HCT116 (cell line): ENCODE data around the gene CMIP. TPM values are rescaled to one million over a fixed set of nuclear protein-coding genes. Genes with fewer than 3 reads are reported as not detected.

Source experiments
- ATAC-seq: fragments of 200-7000 bp; cut with Tn5 transposase; 2 replicates; pipeline ENCODE4 v1.9.1; 2020; ENCODE audit warnings: mild to moderate bottlenecking, moderate library complexity
- BruUV-seq: library from RNA; stranded (reverse); fragments of 400-500 nt; replicated peaks from 2 replicates; lab custom pipeline; 2021; lab: Mats Ljungman, UMichigan
- CTCF ChIA-PET: fragments of 300-600 bp; sonication (Branson Sonifier 250); formaldehyde crosslinking; loops from one replicate; lab custom pipeline; 2021; ENCODE audit warnings: antibody characterized with exemption; lab: Charles Lee
- POLR2A ChIA-PET: fragments of 300-600, 350-600 bp; sonication (Branson Sonifier 250); formaldehyde crosslinking; loops from one replicate; lab custom pipeline; 2021; ENCODE audit warnings: antibody characterized with exemption; lab: Charles Lee
- RAD21 ChIA-PET, 2 experiments: fragments of 300-600 bp; sonication (Branson Sonifier 250); formaldehyde crosslinking; loops; one replicate each; lab custom pipeline; 2023; ENCODE audit warnings: low total read pairs in 2 of 2; ENCODE audit not compliant: uncharacterized antibody in 2 of 2, unreplicated experiment in 2 of 2, low non-redundant PET in 1 of 2; lab: Charles Lee
- DNase-seq: peaks from one replicate; pipeline ENCODE4 v3.0.0-alpha.2; 2010; ENCODE audit warnings: low read depth, low spot score
- H2AFZ ChIP-seq: fragments of 200-600 bp; shearing (Covaris generic), sonication (generic); 2 replicates; pipeline ENCODE4 v1.6.1; 2017; ENCODE audit warnings: low read depth, mixed run types, mixed read lengths, antibody characterized with exemption, low read length; ENCODE audit not compliant: poor library complexity, severe bottlenecking
- H3K27ac ChIP-seq: 2 replicates; pipeline ENCODE4 v1.5.1; 2012; ENCODE audit warnings: low read depth, low read length
- H3K27me3 ChIP-seq: fragments of 200-600 bp; sonication (generic); 2 replicates; pipeline ENCODE4 v1.6.1; 2016; ENCODE audit warnings: mixed run types, low read length, mixed read lengths; ENCODE audit not compliant: insufficient read depth
- H3K36me3 ChIP-seq, 2 experiments: fragments of 200-500 bp in 1 of 2; fragments of 200-600 bp in 1 of 2; sonication (Bioruptor generic) in 1 of 2; sonication (generic) in 1 of 2; 2 replicates each; pipeline versions ENCODE4 v1.5.1 to v1.6.1; 2014 to 2016; ENCODE audit warnings: low read length in 2 of 2, inconsistent platforms in 1 of 2, mixed read lengths in 1 of 2, mixed run types in 1 of 2; ENCODE audit not compliant: insufficient read depth in 2 of 2, control insufficient read depth in 1 of 2
- H3K4me1 ChIP-seq, 2 experiments: fragments of 200-600 bp in 1 of 2; sonication (generic) in 1 of 2; 2 replicates each; pipeline versions ENCODE4 v1.5.1 to v1.6.1; 2012 to 2017; ENCODE audit warnings: low read length in 2 of 2, inconsistent platforms in 1 of 2, mild to moderate bottlenecking in 1 of 2, mixed read lengths in 1 of 2, mixed run types in 1 of 2, moderate library complexity in 1 of 2; ENCODE audit not compliant: insufficient read depth in 2 of 2, control insufficient read depth in 1 of 2
- H3K4me2 ChIP-seq: fragments of 200-600 bp; sonication (generic); 2 replicates; pipeline ENCODE4 v1.6.1; 2017; ENCODE audit warnings: mixed run types, low read length, mixed read lengths
- H3K4me3 ChIP-seq, 2 experiments: fragments of 200-600 bp in 1 of 2; sonication (generic) in 1 of 2; replicated peaks in 1 of 2; 2 replicates each; pipeline ENCODE4 v1.5.1; 2011 to 2016; ENCODE audit warnings: low read length in 2 of 2, control low read depth in 1 of 2, low read depth in 1 of 2, mild to moderate bottlenecking in 1 of 2, mixed read lengths in 1 of 2, mixed run types in 1 of 2
- H3K79me2 ChIP-seq: fragments of 200-600 bp; sonication (generic); 2 replicates; pipeline ENCODE4 v1.6.1; 2017; ENCODE audit warnings: mild to moderate bottlenecking, mixed run types, low read length, moderate library complexity, mixed read lengths; ENCODE audit not compliant: insufficient read depth
- H3K9ac ChIP-seq: fragments of 200-600 bp; sonication (generic); 2 replicates; pipeline ENCODE4 v1.6.1; 2016; ENCODE audit warnings: low read length, mixed read lengths
- H3K9me2 ChIP-seq: fragments of 200-600 bp; sonication (generic), shearing (Covaris generic); 2 replicates; pipeline ENCODE4 v1.6.1; 2017; ENCODE audit warnings: mixed run types, mild to moderate bottlenecking, moderate library complexity; ENCODE audit not compliant: insufficient read depth
- H3K9me3 ChIP-seq, 2 experiments: fragments of 200-500 bp in 1 of 2; fragments of 200-600 bp in 1 of 2; sonication (Bioruptor generic) in 1 of 2; sonication (generic) in 1 of 2; 2 replicates each; pipeline ENCODE4 v1.6.1; 2014 to 2017; ENCODE audit warnings: low read length in 2 of 2, mixed read lengths in 2 of 2, inconsistent platforms in 1 of 2, low read depth in 1 of 2, mild to moderate bottlenecking in 1 of 2, mixed run types in 1 of 2, moderate library complexity in 1 of 2; ENCODE audit not compliant: control insufficient read depth in 1 of 2, insufficient read depth in 1 of 2
- H4K20me1 ChIP-seq: fragments of 200-600 bp; sonication (generic), shearing (Covaris generic); 2 replicates; pipeline ENCODE4 v1.6.1; 2017; ENCODE audit warnings: mixed run types, mild to moderate bottlenecking, moderate library complexity; ENCODE audit not compliant: insufficient read depth
- ELF1 ChIP-seq: IDR thresholded peaks from 2 replicates; pipeline ENCODE4 v1.6.1; 2012; ENCODE audit warnings: low read depth, borderline replicate concordance
- EZH2phosphoT487 ChIP-seq: fragments of 200-600 bp; IDR thresholded peaks from 2 replicates; pipeline ENCODE4 v1.6.1; 2018; ENCODE audit warnings: antibody characterized with exemption, borderline replicate concordance
- FOSL1 ChIP-seq: IDR thresholded peaks from 2 replicates; pipeline ENCODE4 v1.6.1; 2012; ENCODE audit warnings: low read depth
- POLR2AphosphoS5 ChIP-seq: IDR thresholded peaks from 2 replicates; pipeline ENCODE4 v1.6.1; 2011; ENCODE audit warnings: mild to moderate bottlenecking, low read depth, low read length, moderate library complexity
- SIN3A ChIP-seq: IDR thresholded peaks from 2 replicates; pipeline ENCODE4 v1.6.1; 2012; ENCODE audit warnings: low read depth
- SP1 ChIP-seq: IDR thresholded peaks from 2 replicates; pipeline ENCODE4 v1.6.1; 2012; ENCODE audit warnings: low read depth
- SRF ChIP-seq: IDR thresholded peaks from 2 replicates; pipeline ENCODE4 v1.6.1; 2012; ENCODE audit warnings: low read depth
- ZNF274 ChIP-seq: fragments of 200-500 bp; sonication (Bioruptor generic); IDR thresholded peaks from 2 replicates; pipeline ENCODE4 v1.6.1; 2014; ENCODE audit warnings: mild to moderate bottlenecking, low read depth, low read length, inconsistent platforms
- intact Hi-C: fragments of 100-400 bp; cut with micrococcal nuclease; formaldehyde crosslinking; loops from 2 replicates; pipeline ENCODE4 v1.10.0; 2022
- total RNA-seq: library from RNA; stranded (reverse); gene quantifications from one replicate; pipeline ENCODE4 v1.2.1, GENCODE V29; 2021; ENCODE audit not compliant: unreplicated experiment
- TF ChIP-seq, protein P1 (sequence below), 3 experiments: fragments of 200-600 bp in 1 of 3; sonication (generic) in 1 of 3; IDR thresholded peaks in 2 of 3; conservative IDR thresholded peaks in 1 of 3; 2 replicates each; pipeline ENCODE4 v1.5.1; 2012 to 2017; ENCODE audit warnings: low read depth in 2 of 3, low read length in 2 of 3, antibody characterized with exemption in 1 of 3, borderline replicate concordance in 1 of 3, control low read depth in 1 of 3, mild to moderate bottlenecking in 1 of 3, mixed read lengths in 1 of 3, mixed run types in 1 of 3, moderate library complexity in 1 of 3; ENCODE audit not compliant: insufficient read depth in 1 of 3
- TF ChIP-seq, protein P2 (sequence below): IDR thresholded peaks from 2 replicates; pipeline ENCODE4 v1.6.1; 2011; ENCODE audit warnings: mild to moderate bottlenecking, low read length, moderate library complexity; ENCODE audit not compliant: insufficient replicate concordance; ENCODE audit errors: extremely low read depth
- TF ChIP-seq, protein P3 (sequence below): IDR thresholded peaks from 2 replicates; pipeline ENCODE4 v1.6.1; 2012; ENCODE audit warnings: low read depth
- TF ChIP-seq, protein P4 (sequence below): IDR thresholded peaks from 2 replicates; pipeline ENCODE4 v1.6.1; 2012

CMIP gene
- total RNA-seq, 1 experiment from 2014 or later = 64.6 TPM

GRCh38 chr16:81694494-81695280 lies 250.1 kb downstream of the CMIP start:
- Histone ChIP-seq H3K79me2 (0 out of 2 replicates have a peak, but pooled peaks cover 5% of the 10 kb centered on the region), H2AFZ (no peak overlapping the region), H3K9me2 (no peaks in the 10 kb centered on the region), H3K36me3 (peaks cover 14 to 22% of the 10 kb centered on the region in 2 experiments; a peak in 3 of 4 replicates), H3K4me1 (peaks cover 0 to 11% of the 10 kb centered on the region in 2 experiments; a peak in 1 of 4 replicates), H3K27me3 (no peaks in the 10 kb centered on the region), H4K20me1 (no peaks in the 10 kb centered on the region), H3K4me3 (no peak overlapping the region), H3K9ac (no peak overlapping the region), H3K4me2 (no peak overlapping the region), H3K9me3 (no peaks in the 10 kb centered on the region), H3K27ac (no peak overlapping the region)
- RAD21 ChIA-PET = no interaction called here
- CTCF ChIA-PET = interaction anchor here (1.2 to 1.7 kb wide), 2 partner anchors 72 to 291 kb away, joined by 3 to 5 read pairs; no protein-coding TSS in a partner anchor
- TF ChIP-seq POLR2AphosphoS5 (no peak), ZNF274 (no peak), SIN3A (no peak), ELF1 (no peak), SP1 (no peak), EZH2phosphoT487 (no peak), FOSL1 (no peak), SRF (no peak)
- TF ChIP-seq, protein P1, sequence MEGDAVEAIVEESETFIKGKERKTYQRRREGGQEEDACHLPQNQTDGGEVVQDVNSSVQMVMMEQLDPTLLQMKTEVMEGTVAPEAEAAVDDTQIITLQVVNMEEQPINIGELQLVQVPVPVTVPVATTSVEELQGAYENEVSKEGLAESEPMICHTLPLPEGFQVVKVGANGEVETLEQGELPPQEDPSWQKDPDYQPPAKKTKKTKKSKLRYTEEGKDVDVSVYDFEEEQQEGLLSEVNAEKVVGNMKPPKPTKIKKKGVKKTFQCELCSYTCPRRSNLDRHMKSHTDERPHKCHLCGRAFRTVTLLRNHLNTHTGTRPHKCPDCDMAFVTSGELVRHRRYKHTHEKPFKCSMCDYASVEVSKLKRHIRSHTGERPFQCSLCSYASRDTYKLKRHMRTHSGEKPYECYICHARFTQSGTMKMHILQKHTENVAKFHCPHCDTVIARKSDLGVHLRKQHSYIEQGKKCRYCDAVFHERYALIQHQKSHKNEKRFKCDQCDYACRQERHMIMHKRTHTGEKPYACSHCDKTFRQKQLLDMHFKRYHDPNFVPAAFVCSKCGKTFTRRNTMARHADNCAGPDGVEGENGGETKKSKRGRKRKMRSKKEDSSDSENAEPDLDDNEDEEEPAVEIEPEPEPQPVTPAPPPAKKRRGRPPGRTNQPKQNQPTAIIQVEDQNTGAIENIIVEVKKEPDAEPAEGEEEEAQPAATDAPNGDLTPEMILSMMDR (IDR thresholded peaks at IDR 0.05 in 2 of 3, conservative IDR thresholded peaks at IDR 0.05 in 1 of 3; ENCODE audit: borderline replicate concordance in 1 of 3, insufficient read depth in 1 of 3, low read depth in 2 of 3, low read length in 2 of 3) = no peak
- TF ChIP-seq, protein P2, sequence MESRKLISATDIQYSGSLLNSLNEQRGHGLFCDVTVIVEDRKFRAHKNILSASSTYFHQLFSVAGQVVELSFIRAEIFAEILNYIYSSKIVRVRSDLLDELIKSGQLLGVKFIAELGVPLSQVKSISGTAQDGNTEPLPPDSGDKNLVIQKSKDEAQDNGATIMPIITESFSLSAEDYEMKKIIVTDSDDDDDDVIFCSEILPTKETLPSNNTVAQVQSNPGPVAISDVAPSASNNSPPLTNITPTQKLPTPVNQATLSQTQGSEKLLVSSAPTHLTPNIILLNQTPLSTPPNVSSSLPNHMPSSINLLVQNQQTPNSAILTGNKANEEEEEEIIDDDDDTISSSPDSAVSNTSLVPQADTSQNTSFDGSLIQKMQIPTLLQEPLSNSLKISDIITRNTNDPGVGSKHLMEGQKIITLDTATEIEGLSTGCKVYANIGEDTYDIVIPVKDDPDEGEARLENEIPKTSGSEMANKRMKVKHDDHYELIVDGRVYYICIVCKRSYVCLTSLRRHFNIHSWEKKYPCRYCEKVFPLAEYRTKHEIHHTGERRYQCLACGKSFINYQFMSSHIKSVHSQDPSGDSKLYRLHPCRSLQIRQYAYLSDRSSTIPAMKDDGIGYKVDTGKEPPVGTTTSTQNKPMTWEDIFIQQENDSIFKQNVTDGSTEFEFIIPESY = no peak
- TF ChIP-seq, protein P3, sequence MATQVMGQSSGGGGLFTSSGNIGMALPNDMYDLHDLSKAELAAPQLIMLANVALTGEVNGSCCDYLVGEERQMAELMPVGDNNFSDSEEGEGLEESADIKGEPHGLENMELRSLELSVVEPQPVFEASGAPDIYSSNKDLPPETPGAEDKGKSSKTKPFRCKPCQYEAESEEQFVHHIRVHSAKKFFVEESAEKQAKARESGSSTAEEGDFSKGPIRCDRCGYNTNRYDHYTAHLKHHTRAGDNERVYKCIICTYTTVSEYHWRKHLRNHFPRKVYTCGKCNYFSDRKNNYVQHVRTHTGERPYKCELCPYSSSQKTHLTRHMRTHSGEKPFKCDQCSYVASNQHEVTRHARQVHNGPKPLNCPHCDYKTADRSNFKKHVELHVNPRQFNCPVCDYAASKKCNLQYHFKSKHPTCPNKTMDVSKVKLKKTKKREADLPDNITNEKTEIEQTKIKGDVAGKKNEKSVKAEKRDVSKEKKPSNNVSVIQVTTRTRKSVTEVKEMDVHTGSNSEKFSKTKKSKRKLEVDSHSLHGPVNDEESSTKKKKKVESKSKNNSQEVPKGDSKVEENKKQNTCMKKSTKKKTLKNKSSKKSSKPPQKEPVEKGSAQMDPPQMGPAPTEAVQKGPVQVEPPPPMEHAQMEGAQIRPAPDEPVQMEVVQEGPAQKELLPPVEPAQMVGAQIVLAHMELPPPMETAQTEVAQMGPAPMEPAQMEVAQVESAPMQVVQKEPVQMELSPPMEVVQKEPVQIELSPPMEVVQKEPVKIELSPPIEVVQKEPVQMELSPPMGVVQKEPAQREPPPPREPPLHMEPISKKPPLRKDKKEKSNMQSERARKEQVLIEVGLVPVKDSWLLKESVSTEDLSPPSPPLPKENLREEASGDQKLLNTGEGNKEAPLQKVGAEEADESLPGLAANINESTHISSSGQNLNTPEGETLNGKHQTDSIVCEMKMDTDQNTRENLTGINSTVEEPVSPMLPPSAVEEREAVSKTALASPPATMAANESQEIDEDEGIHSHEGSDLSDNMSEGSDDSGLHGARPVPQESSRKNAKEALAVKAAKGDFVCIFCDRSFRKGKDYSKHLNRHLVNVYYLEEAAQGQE = no peak
- TF ChIP-seq, protein P4, sequence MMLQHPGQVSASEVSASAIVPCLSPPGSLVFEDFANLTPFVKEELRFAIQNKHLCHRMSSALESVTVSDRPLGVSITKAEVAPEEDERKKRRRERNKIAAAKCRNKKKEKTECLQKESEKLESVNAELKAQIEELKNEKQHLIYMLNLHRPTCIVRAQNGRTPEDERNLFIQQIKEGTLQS = no peak
- BruUV-seq = no TSS peak
- ATAC-seq = no peak
- DNase-seq = no peak
- POLR2A ChIA-PET = no interaction called here
- intact Hi-C loops = no loop called here
